GM11168 (cell line): ENCODE data around the gene PSMD14.

Source experiments
- in situ Hi-C: fragments of 300-500 bp; cut with MboI; formaldehyde crosslinking; loops from one replicate; pipeline ENCODE4 v1.12.0; 2022; ENCODE audit warnings: low sequenced_read_pairs; ENCODE audit not compliant: unreplicated experiment

PSMD14 gene

GRCh38 chr2:161374446-161374845 is 66.2 kb downstream of the PSMD14 start:
- in situ Hi-C loops, result no loop called here

GRCh38 chr2:161379740-161380139 is 71.5 kb downstream of the PSMD14 start:
- in situ Hi-C loops, result no loop called here

- in situ Hi-C loops, result no loop called here
Measured at GRCh38 chr2:161381546-161381945, 73.3 kb downstream of the PSMD14 start.

GRCh38 chr2:161382747-161383146 is 74.5 kb downstream of the PSMD14 start:
- in situ Hi-C loops, result no loop called here

- in situ Hi-C loops, result no loop called here
Measured at GRCh38 chr2:161384864-161385263, 76.6 kb downstream of the PSMD14 start.

- in situ Hi-C loops, result no loop called here
Measured at GRCh38 chr2:161386228-161386824, 78.1 kb downstream of the PSMD14 start.

GRCh38 chr2:161388146-161388779 is 80.0 kb downstream of the PSMD14 start:
- in situ Hi-C loops, result no loop called here

GRCh38 chr2:161391737-161392506 is 83.7 kb downstream of the PSMD14 start:
- in situ Hi-C loops, result no loop called here

GRCh38 chr2:161400076-161400475 is 91.9 kb downstream of the PSMD14 start:
- in situ Hi-C loops, result no loop called here

- in situ Hi-C loops, result no loop called here
Measured at GRCh38 chr2:161402297-161402696, 94.1 kb downstream of the PSMD14 start.

GRCh38 chr2:161406316-161406715 is 98.1 kb downstream of the PSMD14 start:
- in situ Hi-C loops, result no loop called here

GRCh38 chr2:161407597-161407996 is 99.4 kb downstream of the PSMD14 start:
- in situ Hi-C loops, result no loop called here

GRCh38 chr2:161409308-161409907 is 101.2 kb downstream of the PSMD14 start:
- in situ Hi-C loops, result no loop called here

GRCh38 chr2:161412346-161412745 is 104.1 kb downstream of the PSMD14 start:
- in situ Hi-C loops, result no loop called here

GRCh38 chr2:161414042-161415033 is 106.1 kb downstream of the PSMD14 start:
- in situ Hi-C loops, result no loop called here

GRCh38 chr2:161415034-161415986 is 107.1 kb downstream of the PSMD14 start:
- in situ Hi-C loops, result no loop called here

GRCh38 chr2:161415987-161416707 is 107.9 kb downstream of the PSMD14 start, which contains the start of gene TBR1:
TSS of gene TBR1 (plus strand) at chr2:161416297. CDS start at chr2:161416411, 114 bp downstream.
- in situ Hi-C loops, result no loop called here
